Mesenteric fat pad (tissue), 1 donor: Measurements from ENCODE around the gene TSPAN32. TPM values are rescaled to one million over a fixed set of nuclear protein-coding genes. Genes with fewer than 3 reads are reported as not detected.

Experiments used
- DNase-seq: peaks from one replicate; pipeline ENCODE4 v3.0.0-alpha.2; 2020; ENCODE audit warnings: low spot score
- total RNA-seq: library from RNA; stranded (reverse); fragmentation: NEBNext Ultra II Directional; extraction: Animal tissue kit (Norgen Biotek cat#: 25700); gene quantifications from one replicate; pipeline ENCODE4 v1.2.1, GENCODE V29; 2021
- donor health status: DM: yes; HTN: yes; CAD: no.

Gene TSPAN32
- total RNA-seq, 1 donor from 2014 or later = 1.3 TPM

DNA sequence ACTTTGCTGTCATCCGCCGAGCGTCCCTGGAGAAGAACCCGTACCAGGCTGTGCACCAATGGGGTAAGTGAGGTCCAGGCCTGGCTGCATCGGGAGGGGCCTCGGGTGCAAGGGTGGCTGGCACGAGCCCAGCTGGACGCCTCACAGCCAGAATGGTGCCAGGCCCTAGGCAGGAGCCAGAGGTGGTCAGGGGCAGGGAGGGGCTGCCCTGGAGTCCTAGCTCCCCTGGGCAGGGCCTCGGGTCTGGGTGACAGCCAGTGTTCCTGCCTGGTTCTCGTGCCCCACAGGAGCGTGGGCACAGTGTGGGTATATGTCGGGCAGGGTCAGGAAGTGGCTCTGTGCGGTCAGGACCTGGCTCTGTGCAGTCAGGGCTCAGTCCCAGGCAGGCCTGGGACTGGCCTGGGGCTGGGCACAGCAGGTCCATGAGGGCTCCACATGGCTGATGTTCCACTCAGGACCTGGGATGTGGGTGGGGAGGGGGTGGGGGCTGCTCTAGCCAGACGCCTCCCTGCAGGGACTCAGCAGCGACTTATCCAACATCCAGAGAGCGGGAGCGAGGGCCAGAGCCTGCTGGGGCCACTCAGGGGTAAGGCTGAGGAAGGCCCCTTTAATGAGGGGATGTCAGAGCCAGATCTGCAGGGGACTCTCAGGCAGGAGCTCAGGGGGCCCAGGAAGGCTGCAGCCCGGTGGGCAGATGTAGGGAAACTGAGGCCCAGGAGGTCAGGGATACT, 1.2 kb downstream of the TSPAN32 start:
- peak; percentile 88 for DNase-seq

DNA sequence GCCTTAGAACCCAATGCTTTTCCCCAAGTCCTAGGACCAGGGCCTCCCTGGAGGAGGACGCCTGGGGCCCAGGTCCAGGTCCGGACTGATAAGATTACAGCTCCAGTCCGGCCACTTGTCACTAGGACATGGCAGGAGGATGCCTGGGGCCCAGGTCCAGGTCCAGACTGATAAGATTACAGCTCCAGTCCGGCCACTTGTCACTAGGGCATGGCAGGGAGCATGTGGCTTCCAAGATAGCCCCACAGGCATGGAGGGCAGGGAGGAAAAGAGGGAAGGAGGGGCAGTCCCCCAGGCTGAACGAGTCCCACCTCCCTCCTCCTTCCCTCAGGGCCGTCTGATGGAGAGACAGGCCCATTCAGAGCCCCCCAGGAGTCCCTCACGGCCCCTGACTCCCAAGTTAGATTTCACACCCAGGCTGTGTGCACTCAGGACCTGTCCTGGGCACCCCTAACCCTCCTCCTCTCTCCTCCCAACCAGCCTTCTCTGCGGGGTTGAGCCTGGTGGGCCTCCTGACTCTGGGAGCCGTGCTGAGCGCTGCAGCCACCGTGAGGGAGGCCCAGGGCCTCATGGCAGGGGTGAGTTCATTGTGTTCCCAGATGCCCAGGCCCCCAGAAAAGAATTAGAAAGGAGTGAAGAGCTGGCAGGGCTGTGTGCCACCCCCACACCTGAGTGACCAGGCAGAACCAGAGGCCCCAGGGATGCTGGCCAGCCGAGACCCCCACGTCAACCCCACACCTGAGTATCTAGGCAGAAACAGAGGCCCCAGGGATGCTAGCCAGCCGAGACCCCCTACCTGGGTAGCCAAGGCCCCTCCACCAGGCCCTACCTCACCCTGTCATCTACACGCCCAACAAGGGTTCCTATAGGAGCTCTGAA, 2.1 kb downstream of the TSPAN32 start:
- DNase-seq = peak; percentile 84

DNA sequence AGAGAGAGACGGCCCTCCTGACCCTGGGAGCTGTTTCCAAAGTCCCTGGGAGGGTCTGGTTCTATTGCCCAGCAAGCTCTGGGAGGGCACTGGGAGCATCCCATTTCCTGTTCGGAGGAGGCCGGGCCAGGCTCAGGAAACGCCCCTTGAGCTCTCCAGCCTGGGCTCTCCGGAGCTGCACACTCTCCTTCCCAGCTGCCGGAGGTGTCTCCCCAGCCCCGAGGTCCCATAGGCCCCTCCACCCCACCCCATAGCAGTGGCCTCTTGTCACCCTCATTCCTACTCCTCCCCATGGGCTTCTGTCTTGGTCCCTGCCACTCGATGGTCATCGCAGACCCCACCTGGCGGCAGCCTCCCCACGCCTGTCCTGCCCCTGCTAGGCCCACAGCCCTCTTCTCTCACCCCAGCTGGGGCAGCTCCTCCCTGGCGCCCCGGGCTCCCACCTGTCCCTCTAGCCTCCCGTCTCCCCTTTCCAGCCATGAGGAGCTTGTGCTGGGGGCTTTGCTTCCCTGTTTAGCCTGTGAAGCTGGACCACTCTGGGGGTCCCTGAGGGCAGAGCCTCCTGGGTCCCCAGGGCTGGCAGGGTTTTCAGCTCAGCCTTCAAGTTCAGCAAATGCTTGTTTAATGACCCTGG, 2.8 kb downstream of the TSPAN32 start:
- peak; percentile 72 for DNase-seq

DNA sequence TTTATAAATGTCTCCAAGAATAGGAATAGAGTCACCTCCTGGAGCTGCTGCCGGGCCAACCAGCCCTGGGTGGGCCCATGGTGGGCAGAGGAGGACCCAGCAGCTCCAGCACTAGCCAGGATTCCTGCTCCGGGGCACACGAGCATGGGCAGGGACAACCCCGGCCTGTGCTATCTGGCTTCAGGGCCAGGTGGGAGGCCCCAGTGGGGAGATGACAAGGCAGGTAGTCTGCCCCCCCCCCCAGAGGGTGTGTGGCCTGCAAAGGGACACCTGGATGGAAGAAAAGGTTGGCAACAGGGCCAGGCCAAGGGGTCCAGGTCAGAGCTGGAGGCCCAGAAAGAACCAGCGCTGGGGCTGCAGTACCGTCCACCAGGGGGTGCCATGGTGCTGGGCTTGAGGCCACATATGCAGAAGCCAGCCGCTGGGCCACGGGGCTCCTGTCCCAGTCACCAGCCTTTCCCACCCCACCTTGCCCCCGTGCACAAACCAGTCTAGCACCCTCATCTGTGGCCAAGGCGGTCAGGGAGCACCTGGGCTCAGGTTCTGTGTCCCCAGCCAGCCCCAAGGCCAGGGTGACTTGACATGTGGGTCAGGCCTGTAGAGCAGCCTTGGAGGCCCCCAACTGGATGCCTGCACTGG, 3.4 kb downstream of the TSPAN32 start:
- peak; percentile 94 for DNase-seq

DNA sequence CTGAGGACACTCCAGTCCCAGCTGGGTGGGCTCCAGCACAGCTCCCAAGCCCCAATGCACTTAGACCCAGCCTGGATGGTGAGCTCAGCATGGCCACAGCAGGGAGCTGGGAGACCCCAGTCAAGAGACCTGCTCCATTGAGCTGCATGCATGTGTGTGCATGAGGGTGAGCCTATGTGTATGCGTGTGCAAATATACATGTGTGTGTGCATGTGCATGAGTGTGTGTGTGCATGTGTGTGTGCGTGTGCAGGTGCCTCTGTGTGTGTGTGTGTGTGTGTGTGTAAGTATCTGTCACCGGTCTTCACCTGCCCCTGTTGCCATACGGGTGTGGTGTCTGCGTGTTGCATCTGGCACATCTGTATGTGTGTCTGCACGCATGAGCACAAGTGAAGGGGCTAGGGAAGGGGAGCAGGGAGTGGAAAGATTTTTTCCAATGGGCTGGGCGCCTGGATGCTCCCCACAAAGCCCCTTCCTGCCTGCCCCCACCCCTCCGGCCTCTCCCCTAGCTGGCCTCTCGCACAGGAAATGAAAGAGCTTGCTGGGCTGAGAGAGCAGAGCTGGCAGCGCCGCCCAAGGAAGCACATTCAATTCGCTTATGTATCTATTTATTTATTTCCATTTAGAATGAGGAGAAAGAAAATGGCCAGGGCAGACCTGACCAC, 4.1 kb downstream of the TSPAN32 start:
- peak; percentile 86 for DNase-seq

DNA sequence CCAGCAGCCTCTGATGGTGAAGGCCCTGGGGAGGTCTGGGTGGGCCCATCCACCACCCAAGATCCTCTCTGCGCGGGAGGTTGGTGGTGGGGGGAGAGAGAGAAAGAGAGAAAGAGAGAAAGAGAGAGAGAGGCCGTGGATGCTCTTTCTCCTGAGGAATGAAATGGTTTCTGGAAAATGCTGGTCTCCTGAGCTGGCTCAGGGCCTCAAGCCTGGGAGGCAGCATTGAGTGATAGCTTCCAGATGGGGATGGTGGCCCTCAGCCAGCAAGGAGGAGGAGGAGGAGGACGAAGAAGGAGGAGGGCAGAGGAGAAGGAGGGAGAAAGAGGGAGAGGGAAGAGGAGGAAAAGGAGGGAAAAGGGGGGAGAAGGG, 4.6 kb downstream of the TSPAN32 start:
- peak; percentile 88 for DNase-seq

DNA sequence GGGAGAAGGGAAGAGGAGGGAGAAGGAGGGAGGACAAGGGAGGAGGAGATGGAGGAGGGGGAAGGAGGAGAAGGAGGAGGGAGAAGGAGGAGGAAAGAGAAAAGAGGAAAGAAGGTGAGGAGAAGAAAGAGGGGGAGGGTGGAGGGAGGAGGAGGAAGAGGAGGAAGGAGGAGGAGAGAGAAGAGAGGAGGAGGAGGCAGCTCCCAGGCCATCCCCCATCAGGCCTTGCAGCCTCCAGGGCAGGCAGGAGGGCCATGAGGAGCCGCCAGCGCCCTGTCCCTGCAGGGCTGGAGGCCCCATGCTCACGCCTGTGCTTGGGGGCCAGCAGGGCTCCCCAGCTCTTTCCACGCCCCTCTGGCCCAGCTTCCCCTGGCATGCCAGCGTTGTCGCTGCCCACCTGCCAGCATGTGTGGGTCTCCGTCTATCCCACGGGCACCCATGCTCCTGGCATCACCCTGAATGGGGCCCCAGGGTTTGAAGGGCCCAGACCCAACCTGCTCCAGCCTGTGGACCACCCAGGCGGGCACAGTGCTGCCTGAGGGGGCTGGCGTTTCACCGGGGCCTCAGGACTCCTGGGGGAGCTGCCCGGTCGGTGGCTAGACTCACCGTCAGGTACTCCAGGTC, 5.2 kb downstream of the TSPAN32 start:
- peak; percentile 75 for DNase-seq

DNA sequence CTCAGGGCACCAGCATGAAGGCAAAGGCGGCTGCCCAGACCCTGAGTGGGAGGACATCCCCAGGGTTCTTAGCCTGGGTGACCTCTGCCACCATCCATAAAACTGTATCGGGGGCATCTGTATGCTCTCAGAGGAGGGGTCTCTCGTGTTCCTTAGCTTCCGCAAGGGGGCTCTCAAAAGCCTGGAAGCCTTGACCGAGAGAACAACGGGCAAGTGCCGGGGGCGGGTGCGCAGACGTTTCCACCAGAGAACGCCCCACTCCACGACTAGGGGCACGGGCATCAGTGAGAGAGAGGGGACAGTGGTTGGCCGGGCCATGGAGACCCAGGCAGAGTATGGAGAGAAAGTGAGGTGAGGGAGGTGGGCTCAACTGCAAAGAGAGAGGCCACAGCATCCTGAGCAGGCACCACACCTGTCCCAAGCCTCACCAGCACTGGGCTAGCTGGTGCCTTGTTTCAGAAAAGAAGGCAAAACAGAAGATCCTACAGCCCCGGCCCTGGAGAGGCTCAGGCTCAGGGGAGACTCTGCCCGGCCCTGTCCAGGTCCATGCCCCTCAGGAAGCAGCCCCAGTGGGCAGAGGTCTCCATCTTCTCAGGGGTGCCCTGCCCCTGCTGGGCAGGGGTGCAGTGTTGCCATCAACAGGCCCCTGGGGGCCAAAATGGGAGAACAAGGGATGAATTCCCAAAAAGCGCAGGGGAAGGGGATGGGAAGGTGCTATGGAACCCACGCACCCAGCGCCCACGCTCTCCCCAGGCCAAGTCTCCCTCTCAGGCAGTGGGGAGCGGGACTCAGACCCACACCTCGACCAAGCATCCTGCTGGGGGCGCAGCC, 5.9 kb downstream of the TSPAN32 start:
- DNase-seq = peak; percentile 82

DNA sequence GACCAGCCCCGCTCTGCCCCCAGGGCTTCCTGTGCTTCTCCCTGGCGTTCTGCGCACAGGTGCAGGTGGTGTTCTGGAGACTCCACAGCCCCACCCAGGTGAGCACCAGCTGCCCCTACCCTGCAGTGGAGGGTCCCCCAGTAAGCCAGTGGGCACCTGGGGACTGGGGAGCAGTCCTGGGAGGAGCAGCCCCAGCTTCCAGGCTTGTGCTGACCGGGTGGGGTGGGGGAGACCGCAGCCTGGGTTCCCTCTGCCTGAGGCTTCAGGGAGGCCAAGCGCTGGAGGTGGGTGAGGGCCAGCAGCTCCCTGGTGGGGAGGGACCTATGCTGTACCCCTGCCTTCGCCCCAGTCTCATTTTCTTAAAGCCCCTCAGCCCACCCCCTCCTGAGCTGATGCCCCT, 6.9 kb downstream of the TSPAN32 start:
- DNase-seq = no peak

DNA sequence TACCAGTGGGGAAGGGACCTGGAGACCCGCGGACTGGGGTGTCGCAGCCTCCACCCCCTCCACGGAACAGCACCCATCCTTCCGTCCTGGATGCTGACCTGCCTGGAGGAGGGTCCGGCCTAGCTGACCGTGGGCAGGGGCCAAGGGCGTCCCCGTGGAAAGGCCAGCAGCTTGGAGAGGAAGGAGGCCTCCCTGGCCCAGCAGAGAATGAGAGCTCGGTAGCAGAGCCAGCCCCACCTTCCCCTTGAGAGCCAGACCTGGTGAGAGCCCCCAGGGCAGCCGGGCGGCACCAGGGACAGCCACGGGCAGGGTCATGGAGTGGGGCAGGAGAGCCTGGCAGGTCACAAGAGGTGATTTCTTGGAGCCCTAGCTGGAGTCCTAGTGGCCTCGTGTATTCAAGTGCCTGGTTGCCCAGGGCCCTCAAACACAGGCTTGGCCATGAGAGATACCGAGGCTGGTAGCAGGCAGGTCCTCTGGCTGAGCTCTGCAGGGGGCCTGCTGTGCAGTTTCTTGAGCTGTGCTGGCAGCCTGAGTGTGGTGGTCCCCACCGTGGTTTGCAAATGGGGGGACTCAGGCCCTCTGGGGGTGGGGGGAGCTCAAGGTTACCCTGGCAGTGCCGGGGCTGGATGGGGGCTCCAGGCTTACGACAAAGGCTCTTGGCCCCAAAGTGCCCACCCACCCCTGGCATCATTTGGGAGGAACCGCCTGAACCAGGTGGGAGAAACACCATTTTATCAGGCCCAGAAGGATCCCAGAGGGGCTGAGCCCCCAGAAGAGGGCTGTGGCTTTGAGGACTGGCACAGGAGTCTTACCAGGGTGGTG, 7.6 kb downstream of the TSPAN32 start:
- no peak for DNase-seq

DNA sequence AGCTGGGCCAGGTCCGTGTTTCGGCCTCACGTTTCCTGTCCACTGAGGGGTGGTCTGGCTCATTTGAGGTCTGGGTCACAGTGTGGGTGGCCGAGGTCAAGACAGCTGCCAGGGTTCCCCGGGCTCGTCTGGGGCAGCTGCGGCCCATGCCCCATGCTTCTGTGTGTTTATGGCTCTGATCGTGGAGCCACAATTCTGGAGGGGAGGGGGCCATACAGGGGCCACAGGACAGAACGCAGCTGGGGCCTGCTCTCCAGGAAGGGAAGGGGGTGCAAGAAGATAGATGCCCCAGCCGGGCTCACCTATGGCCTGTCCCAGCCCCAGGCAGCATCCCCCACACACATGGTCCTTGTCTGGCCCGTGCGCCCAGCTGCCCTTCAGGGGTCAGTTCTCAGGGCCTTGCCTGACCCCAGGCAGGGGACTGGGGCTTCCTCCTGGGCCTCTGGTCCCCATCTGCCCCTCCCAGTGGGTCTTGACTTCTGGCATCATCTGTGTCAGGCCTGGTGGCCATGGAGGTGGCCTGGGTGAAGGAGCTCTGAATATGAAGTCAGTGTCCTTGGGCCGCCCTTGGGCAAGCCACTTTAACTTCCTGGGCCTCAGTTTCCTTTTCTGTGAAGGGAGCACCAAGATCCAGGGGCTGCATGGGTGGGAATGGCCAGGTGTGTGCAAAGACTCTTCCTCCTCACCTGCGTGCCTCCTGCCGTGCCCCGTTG, 8.4 kb downstream of the TSPAN32 start:
- no peak for DNase-seq

DNA sequence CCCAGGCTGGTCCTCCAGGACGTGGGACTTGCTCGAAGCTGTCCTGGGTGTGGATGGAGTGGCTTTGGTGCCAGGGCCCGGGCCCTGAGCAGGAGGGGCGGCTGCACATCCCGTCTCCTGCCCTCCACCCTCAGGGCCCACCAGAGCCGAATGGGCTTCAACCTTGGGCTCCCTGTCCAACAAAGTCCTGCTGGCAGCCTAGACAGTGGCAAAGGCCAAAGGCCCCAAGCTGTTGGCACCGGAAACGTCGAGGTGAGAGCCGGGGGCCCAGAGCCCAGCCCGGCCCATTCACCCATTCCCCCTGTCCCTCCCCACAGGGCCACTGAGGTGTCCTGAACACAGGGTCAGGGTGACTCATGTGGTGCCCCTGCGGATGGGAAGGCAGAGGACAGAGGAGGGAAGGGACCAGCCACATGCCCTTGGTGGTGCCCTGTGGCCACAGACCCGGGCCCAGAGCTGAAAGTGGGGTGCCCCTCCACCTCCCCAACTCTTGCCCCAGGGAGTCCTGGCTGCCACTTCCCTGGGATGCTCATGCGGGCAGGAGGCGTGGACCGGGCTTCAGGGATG, 9.1 kb downstream of the TSPAN32 start:
- no peak for DNase-seq

DNA sequence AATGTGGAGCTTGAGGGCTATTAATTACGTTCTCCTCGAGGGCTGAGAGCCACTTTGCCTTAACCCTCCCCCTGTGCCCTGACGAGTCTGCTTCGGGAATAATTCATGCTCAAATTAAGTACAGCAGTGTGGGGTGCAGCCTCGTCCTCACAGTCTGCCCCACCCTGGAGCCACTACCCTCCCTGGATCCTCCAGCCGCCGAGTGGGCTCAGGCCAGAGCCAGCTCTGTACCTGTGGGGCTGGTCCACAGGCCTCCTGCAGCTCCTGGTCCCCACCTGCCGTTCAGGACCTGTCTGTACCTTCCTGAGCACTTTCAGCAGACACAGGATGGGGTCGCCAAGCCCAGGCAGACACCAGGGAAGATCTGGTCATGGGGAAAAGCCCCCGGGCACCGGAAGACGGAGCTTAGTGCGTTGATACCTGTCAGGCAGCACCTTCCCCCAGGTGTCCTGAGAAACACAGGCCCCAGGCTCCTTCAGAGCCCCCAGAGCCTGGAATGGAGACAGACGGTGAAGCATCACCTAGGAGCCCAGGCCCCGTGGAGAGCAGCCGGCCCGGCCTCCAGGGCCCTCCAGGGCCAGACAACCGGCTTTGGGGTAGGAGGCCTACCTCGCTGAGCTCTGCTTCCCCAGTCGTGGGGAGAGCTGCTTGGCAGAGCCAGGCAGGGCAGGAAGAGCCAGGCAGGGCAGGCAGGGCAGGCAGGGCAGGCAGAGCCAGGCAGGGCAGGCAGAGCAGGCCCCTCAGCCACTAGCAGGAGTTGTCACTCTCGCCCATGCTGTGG, 9.7 kb downstream of the TSPAN32 start:
- no peak for DNase-seq

DNA sequence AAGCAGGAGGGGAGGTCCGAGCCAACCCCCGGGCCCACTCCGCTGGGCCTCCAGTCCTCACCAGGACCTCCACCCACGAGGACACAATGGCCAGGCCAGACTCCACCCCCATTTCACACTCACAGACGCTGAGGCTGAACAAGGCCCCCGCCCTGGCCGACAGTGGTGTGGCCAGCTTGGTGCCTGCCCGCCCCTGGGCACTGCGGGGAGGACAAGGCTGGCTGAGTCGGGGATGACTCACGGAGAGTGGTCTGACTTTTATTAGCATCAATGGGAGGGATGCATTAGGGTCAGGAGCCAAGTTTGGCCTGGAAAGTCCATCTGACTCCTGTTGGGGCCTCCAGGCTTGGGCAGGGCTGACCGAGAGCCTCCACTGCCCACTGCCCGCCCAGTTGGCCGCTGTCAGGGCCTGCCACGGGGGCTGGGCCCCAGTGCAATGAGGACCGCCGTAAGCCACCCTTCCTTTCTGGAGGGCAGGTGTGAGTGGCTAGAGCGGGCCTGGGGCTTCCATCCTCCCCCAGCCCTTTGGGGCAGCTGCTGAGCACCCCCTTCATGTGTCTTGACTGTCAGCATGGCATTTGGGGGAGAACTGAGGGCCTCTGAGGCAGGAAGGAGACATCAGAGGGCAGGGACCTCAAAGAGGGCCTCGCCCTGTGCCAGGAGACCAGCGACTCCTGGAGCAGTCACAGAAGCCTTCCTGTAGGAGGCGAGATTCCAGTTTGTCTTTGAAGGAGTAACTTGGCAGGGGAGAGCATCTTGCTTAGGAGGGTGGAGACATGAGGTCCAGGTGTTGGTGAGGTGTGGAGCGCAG, 10.6 kb downstream of the TSPAN32 start:
- DNase-seq = peak; percentile 43

DNA sequence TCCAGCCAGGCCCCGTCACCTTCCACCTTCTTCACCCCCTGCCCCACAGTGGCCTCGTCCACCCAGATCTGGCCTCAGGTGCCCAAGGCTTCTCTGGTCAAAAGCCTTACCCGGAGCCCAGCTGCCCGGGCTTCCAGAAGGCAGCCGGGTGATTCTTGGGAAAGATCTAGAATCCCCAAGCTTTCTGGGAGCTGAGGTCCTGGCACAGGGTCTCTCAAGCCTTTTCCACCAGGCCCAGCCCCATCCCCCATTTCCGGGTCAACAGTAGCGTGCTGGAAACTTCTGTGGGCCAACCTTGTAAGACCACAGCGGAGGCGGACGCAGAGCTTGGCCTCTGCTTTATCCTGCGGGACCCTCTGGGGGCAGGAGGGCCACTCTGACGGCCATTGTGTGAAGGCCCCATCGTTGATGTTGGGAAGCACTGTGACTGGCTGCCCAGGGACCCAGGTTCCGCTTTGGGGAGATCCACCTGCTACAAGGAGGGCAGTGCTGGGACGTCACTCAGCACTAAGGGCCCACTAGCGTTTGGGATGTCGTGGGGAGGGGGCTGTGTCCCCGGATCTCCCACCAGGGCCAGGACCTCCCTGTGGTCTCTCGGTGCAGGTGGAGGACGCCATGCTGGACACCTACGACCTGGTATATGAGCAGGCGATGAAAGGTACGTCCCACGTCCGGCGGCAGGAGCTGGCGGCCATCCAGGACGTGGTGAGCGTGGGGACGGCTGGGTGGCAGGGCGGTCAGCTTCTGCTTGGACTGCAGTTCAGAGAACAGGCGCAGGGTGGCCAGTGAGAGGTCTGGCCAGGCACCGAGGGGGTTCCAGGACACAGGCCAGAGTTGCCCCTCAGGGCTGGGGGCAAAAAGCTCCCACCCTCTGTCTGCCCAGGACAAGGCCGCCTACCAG, 11.5 kb downstream of the TSPAN32 start:
- DNase-seq = peak; percentile 82
